Naive B cell (primary cell): ENCODE data around the gene FMO3. TPM values are rescaled to one million over a fixed set of nuclear protein-coding genes. Genes with fewer than 3 reads are reported as not detected.

Source experiments
- ATAC-seq, 2 donors: fragments of 150-1000 bp; cut with Tn5 transposase; 2 replicates each; pipeline ENCODE4 v1.10.0; 2021; ENCODE audit warnings: low read depth in 2 of 2, mild to moderate bottlenecking in 2 of 2, moderate library complexity in 2 of 2
- DNase-seq: peaks from one replicate; pipeline ENCODE4 v3.0.0; 2022
- H3K27ac Mint-ChIP-seq, 6 donors: one replicate each; pipeline ENCODE4 v1.8.0; 2020 to 2022; ENCODE audit warnings: mild to moderate bottlenecking in 6 of 6, mixed read lengths in 6 of 6, moderate library complexity in 5 of 6, inconsistent platforms in 2 of 6
- H3K27me3 Mint-ChIP-seq, 3 donors: one replicate each; pipeline ENCODE4 v1.8.0; 2021 to 2022; ENCODE audit warnings: mixed read lengths in 3 of 3, mild to moderate bottlenecking in 1 of 3
- H3K36me3 Mint-ChIP-seq, 2 donors: one replicate each; pipeline ENCODE4 v1.8.0; 2020 to 2022; ENCODE audit warnings: mixed read lengths in 2 of 2, inconsistent platforms in 1 of 2, mild to moderate bottlenecking in 1 of 2
- H3K4me1 Mint-ChIP-seq, 3 donors: one replicate each; pipeline ENCODE4 v1.8.0; 2020 to 2022; ENCODE audit warnings: mixed read lengths in 3 of 3, inconsistent platforms in 1 of 3, mild to moderate bottlenecking in 1 of 3, moderate library complexity in 1 of 3
- H3K4me3 Mint-ChIP-seq, 8 donors: one replicate each; pipeline ENCODE4 v1.8.0; 2020 to 2022; ENCODE audit warnings: mild to moderate bottlenecking in 8 of 8, mixed read lengths in 8 of 8, moderate library complexity in 8 of 8, inconsistent platforms in 2 of 8
- H3K9me3 Mint-ChIP-seq, 7 donors: one replicate each; pipeline ENCODE4 v1.8.0; 2020 to 2022; ENCODE audit warnings: mixed read lengths in 7 of 7, mild to moderate bottlenecking in 5 of 7, inconsistent platforms in 2 of 7, moderate library complexity in 1 of 7
- polyA plus RNA-seq, 6 donors: library from polyadenylated mRNA; unstranded; fragments of 300-500 nt; fragmentation: Illumina TruSeq; gene quantifications; one replicate each; pipeline ENCODE4 v1.2.3, GENCODE V29; 2021; ENCODE audit warnings: low read depth in 6 of 6

FMO3 gene
- polyA plus RNA-seq, 6 donors from 2014 or later: 0.36 TPM; not detected in 5

DNA sequence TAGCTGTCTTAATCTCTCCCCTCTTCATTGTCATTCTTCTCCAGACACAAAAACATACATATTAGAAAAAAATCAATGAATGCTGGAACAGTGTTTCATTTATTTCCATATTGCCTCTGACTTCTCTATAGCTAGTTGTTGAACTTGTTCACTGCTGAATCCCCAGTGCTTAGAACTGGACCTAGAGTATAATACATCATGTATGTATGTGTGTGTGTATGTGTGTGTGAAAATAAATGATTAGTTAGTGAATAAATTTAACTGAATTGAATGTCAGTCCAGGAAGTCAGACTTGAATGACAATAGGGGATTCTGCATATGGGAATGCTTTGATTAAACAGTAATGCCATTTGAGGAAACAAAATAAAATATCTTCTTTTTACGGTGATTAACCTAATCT, 36.4 kb downstream of the FMO3 start:
- peaks cover 0 to 8% (median 0%) of the 10 kb centered on the region in 3 donors for H3K27me3 Mint-ChIP-seq
- peaks cover 0 to 10% of the 10 kb centered on the region in 2 donors for H3K36me3 Mint-ChIP-seq
- no peak overlapping the region for H3K27ac Mint-ChIP-seq
- no peaks in the 10 kb centered on the region for H3K4me1 Mint-ChIP-seq
- ATAC-seq (no peak), DNase-seq (no peak)
- H3K9me3 Mint-ChIP-seq: peaks cover 6 to 32% (median 13%) of the 10 kb centered on the region in 7 donors
- no peak overlapping the region for H3K4me3 Mint-ChIP-seq

DNA sequence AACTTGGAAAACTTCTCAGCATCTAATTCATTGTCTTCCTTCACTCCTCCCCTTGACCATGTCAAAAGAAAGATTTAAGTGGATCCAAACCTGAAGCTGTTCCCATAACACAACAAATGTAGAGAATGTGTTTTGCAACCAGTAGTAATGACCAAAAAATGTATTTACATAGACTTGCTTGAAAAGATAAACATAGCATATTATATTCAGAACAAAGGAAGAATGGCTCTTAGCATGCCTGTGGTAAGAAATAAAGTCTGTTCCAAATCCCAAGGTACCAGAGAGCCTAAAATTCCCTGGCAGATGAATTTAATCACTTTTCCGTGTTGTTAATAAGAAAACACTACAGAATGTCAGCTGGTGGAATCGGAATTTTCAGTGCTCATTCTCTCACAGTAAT, 36.8 kb downstream of the FMO3 start:
- H3K36me3 Mint-ChIP-seq: peaks cover 0 to 10% of the 10 kb centered on the region in 2 donors
- H3K4me1 Mint-ChIP-seq: no peaks in the 10 kb centered on the region
- no peak overlapping the region for H3K27ac Mint-ChIP-seq
- no peak overlapping the region for H3K4me3 Mint-ChIP-seq
- no peak for ATAC-seq
- no peak for DNase-seq
- peaks cover 6 to 32% (median 14%) of the 10 kb centered on the region in 7 donors for H3K9me3 Mint-ChIP-seq
- peaks cover 0 to 8% (median 0%) of the 10 kb centered on the region in 3 donors for H3K27me3 Mint-ChIP-seq

DNA sequence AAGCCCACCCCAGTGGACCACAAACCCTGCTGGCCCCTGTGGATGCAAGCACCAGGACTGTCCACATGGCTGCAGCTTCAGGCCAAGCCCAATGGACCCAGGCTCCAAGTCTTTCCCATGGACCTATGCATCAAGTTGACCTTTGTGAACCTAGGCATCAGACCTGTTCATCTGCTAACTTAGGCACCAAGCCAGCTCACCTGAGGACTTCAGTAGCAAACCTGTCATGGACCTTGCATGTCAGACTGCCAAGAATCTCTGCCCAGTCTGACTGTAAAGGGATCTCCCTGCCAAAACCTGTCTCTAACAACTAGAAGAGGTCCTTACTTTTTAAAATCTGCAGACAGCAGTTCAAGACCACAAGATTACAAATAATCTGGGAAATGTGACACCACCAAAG, 37.8 kb downstream of the FMO3 start:
- H3K9me3 Mint-ChIP-seq: peaks cover 6 to 33% (median 14%) of the 10 kb centered on the region in 7 donors
- no peaks in the 10 kb centered on the region for H3K4me1 Mint-ChIP-seq
- H3K27ac Mint-ChIP-seq: no peak overlapping the region

DNA sequence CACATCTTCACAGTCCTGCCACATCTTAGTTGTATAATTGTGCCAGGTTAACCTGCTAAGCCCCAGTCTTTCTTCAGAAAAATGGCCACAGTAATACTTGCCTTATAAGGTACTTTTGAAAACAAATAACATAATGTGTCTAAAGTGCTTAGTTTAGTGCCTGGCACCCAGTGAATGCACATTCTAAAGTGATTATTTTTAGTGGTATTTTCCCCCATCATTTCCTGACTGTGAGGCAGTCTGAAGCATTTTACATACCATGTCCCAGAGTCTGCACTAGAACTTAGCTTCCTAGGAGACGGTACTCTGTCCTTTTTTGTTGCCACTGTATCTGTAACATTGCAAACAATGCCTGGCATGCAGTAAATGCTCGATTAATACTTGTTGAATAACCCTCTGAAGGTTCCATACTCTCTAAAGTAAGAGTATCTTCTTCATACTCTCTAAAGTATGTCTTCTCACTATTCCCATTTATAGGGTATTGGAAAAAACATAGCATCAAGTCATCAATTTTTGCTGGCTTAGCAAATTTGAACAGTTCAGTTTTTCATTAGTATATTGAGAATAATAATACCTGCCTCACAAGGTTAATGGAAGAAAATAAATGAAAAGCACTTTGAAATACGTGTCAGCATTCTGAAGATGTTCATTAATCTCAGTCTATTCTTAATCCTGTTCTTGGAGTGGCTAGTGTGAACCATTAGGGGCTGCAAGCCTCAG, 43.7 kb downstream of the FMO3 start:
- peaks cover 0 to 16% (median 7%) of the 10 kb centered on the region in 7 donors for H3K9me3 Mint-ChIP-seq
- H3K27ac Mint-ChIP-seq: peak overlapping the region in 1 of 6 donors; percentile 32
- H3K4me3 Mint-ChIP-seq: no peak overlapping the region
- H3K4me1 Mint-ChIP-seq: no peaks in the 10 kb centered on the region
- H3K27me3 Mint-ChIP-seq: peaks cover 4 to 12% (median 6%) of the 10 kb centered on the region in 3 donors
- DNase-seq (no peak), ATAC-seq (no peak)
- H3K36me3 Mint-ChIP-seq: peaks cover 0 to 9% of the 10 kb centered on the region in 2 donors

More for the DNA sequence above, 37.8 kb downstream of the FMO3 start:
- H3K27me3 Mint-ChIP-seq: peaks cover 0 to 8% (median 0%) of the 10 kb centered on the region in 3 donors
- ATAC-seq (no peak), DNase-seq (no peak)
- peaks cover 0 to 10% of the 10 kb centered on the region in 2 donors for H3K36me3 Mint-ChIP-seq
- H3K4me3 Mint-ChIP-seq: no peak overlapping the region

DNA sequence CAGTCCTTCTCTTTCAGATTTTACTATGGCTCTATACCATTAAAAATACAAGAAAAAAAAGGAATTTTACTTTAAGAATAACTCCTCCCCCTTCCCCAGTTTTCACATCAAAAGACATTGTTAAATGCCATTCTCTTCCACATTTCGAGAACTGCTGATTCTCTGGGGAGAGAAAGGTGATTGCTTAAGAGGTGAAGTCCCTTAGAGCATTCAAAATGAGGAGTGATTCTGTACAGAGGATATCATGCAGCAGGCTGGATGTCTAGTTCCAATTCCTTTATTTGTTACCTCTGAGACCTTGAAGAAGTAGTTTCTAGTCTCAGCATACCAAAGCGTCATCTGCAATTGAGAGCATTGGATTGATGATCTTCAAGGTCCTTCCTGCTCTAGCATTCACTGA, 46.9 kb downstream of the FMO3 start:
- H3K4me3 Mint-ChIP-seq: no peak overlapping the region
- H3K9me3 Mint-ChIP-seq: peaks cover 0 to 6% (median 0%) of the 10 kb centered on the region in 7 donors
- no peaks in the 10 kb centered on the region for H3K36me3 Mint-ChIP-seq
- ATAC-seq (no peak), DNase-seq (no peak)
- no peak overlapping the region for H3K27ac Mint-ChIP-seq
- H3K4me1 Mint-ChIP-seq: no peaks in the 10 kb centered on the region
- H3K27me3 Mint-ChIP-seq: peaks cover 4 to 20% (median 12%) of the 10 kb centered on the region in 3 donors

DNA sequence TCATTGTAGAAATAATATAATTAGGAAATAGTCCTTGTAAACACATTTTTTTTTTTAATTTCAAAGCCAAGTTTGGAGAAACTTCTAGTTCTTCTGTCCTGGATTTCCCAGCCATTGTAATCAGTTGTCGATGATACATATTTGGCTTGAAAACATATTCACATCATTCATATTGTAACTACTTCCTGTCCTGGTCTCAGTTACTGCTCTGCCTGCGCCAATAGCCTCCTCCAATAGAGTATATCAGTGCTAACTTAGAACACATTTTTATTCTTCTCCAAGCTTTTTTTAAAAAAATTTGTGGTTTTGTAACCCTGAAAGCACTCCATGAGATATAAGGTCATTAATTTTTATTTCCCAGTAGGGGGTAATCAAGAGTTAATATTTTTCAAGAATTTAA, 48.3 kb downstream of the FMO3 start:
- ATAC-seq: no peak
- Mint-ChIP-seq H3K9me3 (no peaks in the 10 kb centered on the region), H3K27me3 (peaks cover 7 to 20% (median 12%) of the 10 kb centered on the region in 3 donors), H3K27ac (no peak overlapping the region), H3K4me1 (no peaks in the 10 kb centered on the region), H3K36me3 (no peaks in the 10 kb centered on the region), H3K4me3 (no peak overlapping the region)
- no peak for DNase-seq

DNA sequence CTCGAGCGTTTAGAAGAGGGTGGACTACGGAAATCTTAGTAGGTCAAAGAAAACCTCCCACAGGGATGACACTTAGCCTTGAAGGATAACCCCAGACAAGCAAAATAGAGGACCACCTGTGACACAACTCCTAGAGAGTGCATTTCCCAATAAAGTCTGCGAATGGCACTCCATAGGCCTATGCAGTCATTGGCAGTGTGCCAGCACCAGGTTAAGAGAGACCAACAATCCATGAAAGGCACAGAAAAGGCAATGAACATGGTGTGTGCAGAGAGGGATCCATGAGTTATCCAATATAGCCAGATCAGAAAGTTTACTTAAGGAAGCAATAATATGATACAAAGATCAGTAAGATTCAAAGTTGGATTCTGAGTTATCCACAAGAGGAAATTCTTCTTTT, 49.2 kb downstream of the FMO3 start:
- Mint-ChIP-seq H3K4me1 (no peaks in the 10 kb centered on the region), H3K4me3 (no peak overlapping the region), H3K36me3 (no peaks in the 10 kb centered on the region), H3K27ac (no peak overlapping the region), H3K27me3 (peaks cover 8 to 20% (median 13%) of the 10 kb centered on the region in 3 donors), H3K9me3 (no peaks in the 10 kb centered on the region)
- ATAC-seq (no peak), DNase-seq (no peak)

DNA sequence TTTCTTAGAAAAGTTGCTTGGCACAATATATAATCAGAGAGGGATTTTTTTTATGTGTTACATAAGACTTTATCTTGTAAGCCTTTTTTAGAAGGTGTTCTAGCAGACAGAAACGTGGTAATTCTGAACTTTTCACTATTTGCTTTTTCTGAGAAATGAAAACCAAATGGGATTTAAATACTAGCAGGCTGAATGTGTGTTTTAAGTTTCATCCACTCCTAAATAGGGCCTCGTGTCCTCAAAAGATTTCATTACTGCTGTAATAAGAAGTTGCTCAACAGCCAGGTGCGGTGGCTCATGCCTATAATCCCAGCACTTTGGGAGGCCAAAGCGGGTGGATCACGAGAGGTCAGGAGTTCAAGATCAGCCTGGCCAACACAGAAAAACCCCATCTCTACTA, 49.7 kb downstream of the FMO3 start:
- Mint-ChIP-seq H3K27ac (no peak overlapping the region), H3K36me3 (no peaks in the 10 kb centered on the region), H3K4me1 (no peaks in the 10 kb centered on the region), H3K27me3 (peaks cover 11 to 20% (median 17%) of the 10 kb centered on the region in 3 donors), H3K9me3 (no peaks in the 10 kb centered on the region), H3K4me3 (no peak overlapping the region)
- ATAC-seq (no peak), DNase-seq (no peak)

DNA sequence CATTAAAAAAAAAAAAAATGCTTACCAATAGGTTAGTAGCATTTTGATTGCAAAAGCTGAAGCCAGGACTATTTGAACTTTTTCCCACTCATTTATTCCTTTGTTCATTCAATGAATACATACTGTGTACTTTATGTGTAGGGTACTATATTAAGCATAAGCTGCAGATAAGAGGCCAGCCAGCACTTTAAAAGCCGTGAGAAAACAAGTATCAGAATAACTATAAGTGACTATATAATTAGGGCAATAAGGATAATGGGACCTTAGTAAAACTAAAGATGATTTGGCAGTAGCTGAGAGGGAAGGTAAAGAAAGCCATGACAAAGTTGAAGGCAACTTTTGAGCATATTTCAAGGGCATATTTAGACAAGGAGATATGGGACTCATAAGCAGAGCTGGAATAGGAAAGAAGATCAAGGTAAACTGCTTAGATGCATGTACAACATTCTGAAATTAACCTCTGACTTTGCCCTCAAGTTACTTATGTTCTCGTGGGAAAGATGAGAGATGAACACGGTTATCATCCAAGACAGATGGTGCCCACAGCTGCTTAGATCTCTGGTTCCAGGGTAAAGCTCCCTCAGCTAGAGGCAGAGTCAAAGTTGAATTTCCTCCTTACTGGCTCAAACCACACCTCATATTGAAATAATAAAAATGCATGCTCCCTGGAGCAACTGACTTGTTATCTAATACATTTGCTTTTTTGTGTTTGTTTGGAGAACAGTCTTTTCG, 50.4 kb downstream of the FMO3 start:
- Mint-ChIP-seq H3K36me3 (no peaks in the 10 kb centered on the region), H3K4me3 (no peak overlapping the region), H3K9me3 (no peaks in the 10 kb centered on the region), H3K4me1 (no peaks in the 10 kb centered on the region), H3K27me3 (peaks cover 11 to 18% (median 17%) of the 10 kb centered on the region in 3 donors), H3K27ac (no peak overlapping the region)
- no peak for ATAC-seq
- DNase-seq: no peak

DNA sequence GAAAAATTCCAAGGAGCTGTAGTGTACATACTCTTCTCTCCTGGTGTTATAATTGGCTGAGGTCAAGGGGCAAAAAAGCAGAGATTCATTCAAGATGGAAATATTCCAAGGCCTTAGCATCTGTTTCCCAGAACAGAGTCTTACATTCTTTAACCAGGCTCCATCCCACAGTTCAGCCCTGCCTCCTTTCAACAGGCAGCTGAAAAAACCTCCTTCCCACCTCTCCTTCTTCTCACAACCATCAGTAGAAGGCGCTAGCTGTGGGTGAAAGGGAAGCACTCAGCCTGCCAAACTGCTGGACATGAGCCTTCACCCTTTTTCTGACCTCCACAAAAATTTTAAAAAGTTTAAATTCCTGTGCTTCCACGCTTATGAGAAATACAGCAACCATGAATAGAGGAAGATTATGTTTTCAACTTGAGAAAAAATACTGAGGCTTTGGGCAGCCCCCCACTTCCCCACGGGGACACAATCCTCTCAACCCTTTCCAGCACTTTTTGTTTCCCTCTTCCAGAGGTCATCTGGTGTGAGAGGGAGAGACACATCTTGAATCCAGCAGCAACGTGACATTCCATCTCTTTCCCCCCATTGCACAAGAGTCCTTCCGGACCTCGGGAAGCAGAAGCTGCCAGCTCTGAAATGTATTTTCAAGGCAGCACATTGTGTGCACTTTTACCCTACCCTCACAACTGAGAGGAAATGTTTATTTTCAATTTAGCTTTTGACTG, 51.1 kb downstream of the FMO3 start:
- no peak for ATAC-seq
- H3K27ac Mint-ChIP-seq: peak overlapping the region in 1 of 6 donors; percentile 88
- H3K4me1 Mint-ChIP-seq: no peaks in the 10 kb centered on the region
- peaks cover 9 to 13% (median 11%) of the 10 kb centered on the region in 3 donors for H3K27me3 Mint-ChIP-seq
- H3K4me3 Mint-ChIP-seq: peak overlapping the region in 1 of 8 donors; percentile 55
- DNase-seq: no peak
- H3K36me3 Mint-ChIP-seq: no peaks in the 10 kb centered on the region
- no peaks in the 10 kb centered on the region for H3K9me3 Mint-ChIP-seq

DNA sequence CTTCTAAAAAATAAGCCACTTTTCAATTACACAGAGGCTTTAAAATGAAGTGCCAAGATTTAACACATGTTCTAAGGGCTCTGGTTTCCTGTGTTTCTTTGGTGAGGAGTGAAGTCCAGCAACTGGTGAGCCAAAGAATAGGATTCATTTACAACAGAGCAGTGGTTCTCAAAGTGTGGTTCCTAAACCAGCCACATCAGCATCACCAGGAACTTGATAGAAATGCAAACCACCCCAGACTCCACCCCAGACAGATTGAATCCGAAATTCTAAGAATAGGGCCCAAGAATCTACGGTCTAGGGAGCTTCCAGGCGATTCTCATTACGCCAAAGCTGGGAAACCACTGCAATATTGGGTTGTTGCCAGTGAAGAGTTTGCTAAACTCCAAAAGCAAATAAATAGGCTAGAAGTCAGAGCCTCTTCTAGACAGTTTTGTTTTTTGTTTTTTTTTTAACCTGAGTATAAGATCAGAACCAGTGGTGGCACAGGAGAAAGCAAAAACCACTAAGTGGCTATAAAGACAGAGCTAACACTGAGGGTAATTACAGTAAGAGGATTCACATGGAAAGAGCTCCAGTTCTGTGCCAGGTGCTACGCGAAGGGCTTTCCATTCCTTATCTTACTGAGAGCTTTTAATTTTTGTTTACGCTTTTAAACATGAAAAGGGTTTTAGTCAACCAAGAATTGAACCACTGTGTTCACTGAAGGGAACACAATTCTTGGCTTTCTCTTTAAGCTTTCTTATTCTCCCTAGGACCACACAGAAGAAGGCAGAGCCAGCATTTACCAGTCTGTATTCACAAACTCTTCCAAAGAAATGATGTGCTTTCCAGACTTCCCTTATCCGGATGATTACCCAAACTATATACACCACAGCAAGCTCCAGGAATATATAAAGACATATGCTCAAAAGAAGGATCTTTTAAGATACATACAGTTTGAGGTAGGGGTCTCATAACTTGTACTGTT, 52.0 kb downstream of the FMO3 start:
- DNase-seq: no peak
- no peaks in the 10 kb centered on the region for H3K4me1 Mint-ChIP-seq
- peaks cover 7 to 12% (median 8%) of the 10 kb centered on the region in 3 donors for H3K27me3 Mint-ChIP-seq
- no peaks in the 10 kb centered on the region for H3K9me3 Mint-ChIP-seq
- peak overlapping the region in 1 of 6 donors; percentile 88 for H3K27ac Mint-ChIP-seq
- no peak overlapping the region for H3K4me3 Mint-ChIP-seq
- no peaks in the 10 kb centered on the region for H3K36me3 Mint-ChIP-seq
- ATAC-seq: no peak

DNA sequence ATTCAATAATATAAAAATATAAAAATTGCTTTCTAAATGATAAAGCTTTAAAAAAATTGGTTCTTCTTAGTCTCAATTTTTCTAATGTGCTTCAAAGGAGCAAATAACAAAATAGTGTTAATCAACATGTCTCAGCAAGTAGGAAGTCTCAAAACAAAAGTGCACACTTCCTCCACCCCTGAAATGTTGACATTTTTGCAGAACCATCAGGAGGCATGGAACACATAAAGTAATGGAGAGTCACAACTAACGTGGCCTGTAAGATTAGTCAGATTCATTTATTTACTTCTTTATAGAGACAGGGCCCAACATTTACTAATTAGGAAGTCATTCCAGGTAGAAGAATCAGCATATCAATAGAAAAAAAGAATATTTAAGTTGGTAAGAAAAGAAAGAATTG, 59.5 kb downstream of the FMO3 start:
- H3K4me1 Mint-ChIP-seq: no peaks in the 10 kb centered on the region
- H3K27me3 Mint-ChIP-seq: peaks cover 0 to 5% (median under 1%) of the 10 kb centered on the region in 3 donors
- H3K27ac Mint-ChIP-seq: no peak overlapping the region
- H3K9me3 Mint-ChIP-seq: peaks cover 0 to 2% (median 0%) of the 10 kb centered on the region in 7 donors
- H3K4me3 Mint-ChIP-seq: no peak overlapping the region
- no peaks in the 10 kb centered on the region for H3K36me3 Mint-ChIP-seq
- DNase-seq (no peak), ATAC-seq (no peak)
